ENCODE measurements around the gene DHRS3. TPM values are rescaled to one million over a fixed set of nuclear protein-coding genes. Genes with fewer than 3 reads are reported as not detected.

DHRS3 gene
- total RNA-seq, 1 experiment from 2014 or later = 54.5 TPM

DNA sequence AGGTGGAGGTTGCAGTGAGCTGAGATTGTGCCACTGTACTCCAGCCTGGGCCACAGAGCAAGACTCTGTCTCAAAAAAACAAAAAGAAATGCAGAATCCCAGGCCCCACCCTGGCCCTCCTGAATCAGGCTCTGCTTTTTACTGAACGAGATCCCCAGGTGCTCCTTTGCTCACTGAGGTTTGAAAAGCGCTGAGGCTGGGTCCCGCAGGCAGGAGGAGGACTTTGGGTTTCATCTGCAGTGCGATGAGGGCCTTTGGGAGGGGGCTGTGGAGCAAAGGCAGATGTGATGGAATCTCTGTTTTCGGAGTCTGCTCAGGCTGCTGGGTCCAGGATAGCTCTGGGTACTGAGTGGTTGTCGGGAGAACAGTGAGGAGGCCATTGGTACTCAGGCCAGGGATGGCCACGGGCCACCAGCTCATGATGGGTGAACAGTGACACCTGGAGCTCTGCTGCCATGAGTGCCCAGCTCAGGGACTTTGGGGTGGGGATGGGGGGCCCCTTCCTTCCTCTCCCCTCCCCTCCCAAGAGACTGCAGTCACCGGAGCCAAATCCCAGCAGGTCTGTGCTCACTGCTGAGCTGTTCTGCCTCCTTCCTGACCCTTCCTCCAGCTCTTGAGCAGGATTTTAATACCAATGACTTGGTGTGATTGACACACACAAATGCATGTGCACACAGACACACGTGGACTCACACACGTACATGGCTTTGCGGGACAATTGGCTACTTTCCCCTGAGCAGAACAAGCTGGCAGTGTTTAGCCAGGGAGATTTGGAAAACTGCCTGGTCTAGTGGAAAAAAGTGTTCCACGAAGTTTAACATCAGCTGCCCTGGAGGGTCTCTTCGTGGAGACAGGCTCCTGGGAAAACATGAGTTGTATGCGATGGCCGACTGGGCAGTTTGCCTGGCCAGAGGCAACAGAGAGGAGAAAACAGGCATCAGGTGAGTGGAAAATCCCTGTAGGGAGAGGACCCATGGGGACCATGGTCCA lies 3.6 kb upstream of the DHRS3 start:
- no peak overlapping the region for H4K5ac ChIP-seq (ENCODE audit: insufficient read length, low read depth, low read length)
- no peak overlapping the region for H2AK5ac ChIP-seq (ENCODE audit: insufficient read length, low read length)
- H2AFZ ChIP-seq (ENCODE audit: low read length) = no peak overlapping the region
- H3K9me3 ChIP-seq (ENCODE audit: control insufficient read depth, low read depth, low read length) = no peaks in the 10 kb centered on the region
- H3K56ac ChIP-seq (ENCODE audit: insufficient read length, low read depth, low read length) = no peak overlapping the region
- H3K27ac ChIP-seq (ENCODE audit: insufficient read length, low read depth, low read length) = no peak overlapping the region
- no peaks in the 10 kb centered on the region for H3K27me3 ChIP-seq (ENCODE audit: insufficient read depth, low read length)
- H3K36me3 Mint-ChIP-seq (ENCODE audit: insufficient read depth in 1 of 3, low read depth in 3 of 3) = no peaks in the 10 kb centered on the region
- H4K20me1 ChIP-seq (ENCODE audit: control insufficient read depth, insufficient read depth, insufficient read length) = no peaks in the 10 kb centered on the region
- H3K14ac ChIP-seq (ENCODE audit: insufficient read depth, low read length) = no peak overlapping the region
- no peak overlapping the region for H2BK20ac ChIP-seq (ENCODE audit: low read depth, low read length, poor library complexity, severe bottlenecking)
- no peaks in the 10 kb centered on the region for H3K9me3 Mint-ChIP-seq
- no peak for DNase-seq
- H3K27me3 Mint-ChIP-seq (ENCODE audit: low read depth) = no peaks in the 10 kb centered on the region
- no peak overlapping the region for H3K4me3 Mint-ChIP-seq
- no peak overlapping the region for H3K23ac ChIP-seq (ENCODE audit: insufficient read length, low read depth, low read length)
- no peak overlapping the region for H3K4me2 ChIP-seq (ENCODE audit: insufficient read depth, insufficient read length, low read length)
- H2BK12ac ChIP-seq (ENCODE audit: insufficient read length, low read depth, low read length) = no peak overlapping the region
- peaks cover 2% of the 10 kb centered on the region; the same call in 1 of the 2 replicates for H3K4me1 ChIP-seq (ENCODE audit: insufficient read depth, low read length)
- TF ChIP-seq, protein P1, sequence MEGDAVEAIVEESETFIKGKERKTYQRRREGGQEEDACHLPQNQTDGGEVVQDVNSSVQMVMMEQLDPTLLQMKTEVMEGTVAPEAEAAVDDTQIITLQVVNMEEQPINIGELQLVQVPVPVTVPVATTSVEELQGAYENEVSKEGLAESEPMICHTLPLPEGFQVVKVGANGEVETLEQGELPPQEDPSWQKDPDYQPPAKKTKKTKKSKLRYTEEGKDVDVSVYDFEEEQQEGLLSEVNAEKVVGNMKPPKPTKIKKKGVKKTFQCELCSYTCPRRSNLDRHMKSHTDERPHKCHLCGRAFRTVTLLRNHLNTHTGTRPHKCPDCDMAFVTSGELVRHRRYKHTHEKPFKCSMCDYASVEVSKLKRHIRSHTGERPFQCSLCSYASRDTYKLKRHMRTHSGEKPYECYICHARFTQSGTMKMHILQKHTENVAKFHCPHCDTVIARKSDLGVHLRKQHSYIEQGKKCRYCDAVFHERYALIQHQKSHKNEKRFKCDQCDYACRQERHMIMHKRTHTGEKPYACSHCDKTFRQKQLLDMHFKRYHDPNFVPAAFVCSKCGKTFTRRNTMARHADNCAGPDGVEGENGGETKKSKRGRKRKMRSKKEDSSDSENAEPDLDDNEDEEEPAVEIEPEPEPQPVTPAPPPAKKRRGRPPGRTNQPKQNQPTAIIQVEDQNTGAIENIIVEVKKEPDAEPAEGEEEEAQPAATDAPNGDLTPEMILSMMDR (conservative IDR thresholded peaks at IDR 0.05) = no peak
- H3K9ac ChIP-seq (ENCODE audit: extremely low read depth, insufficient read length, low read length) = no peak overlapping the region
- no peak overlapping the region for H3K4ac ChIP-seq (ENCODE audit: low read depth, low read length)
- no peak overlapping the region for H3K18ac ChIP-seq (ENCODE audit: insufficient read length, low read depth, low read length)
- no peak overlapping the region for H3T11ph ChIP-seq (ENCODE audit: low read length)
- H4K91ac ChIP-seq (ENCODE audit: insufficient read length, low read depth, low read length) = no peak overlapping the region
- H3K79me2 ChIP-seq (ENCODE audit: insufficient read depth, low read length) = no peaks in the 10 kb centered on the region
- H2BK15ac ChIP-seq (ENCODE audit: low read depth, low read length) = no peak overlapping the region
- peaks cover 15% of the 10 kb centered on the region for H3K23me2 ChIP-seq (ENCODE audit: insufficient read length, low read depth, low read length, poor library complexity, severe bottlenecking)
- no peaks in the 10 kb centered on the region for H3K79me1 ChIP-seq (ENCODE audit: insufficient read depth, low read depth, low read length, poor library complexity, severe bottlenecking)
- no peak overlapping the region for H2BK120ac ChIP-seq (ENCODE audit: low read depth, low read length, poor library complexity, severe bottlenecking)
- no peak overlapping the region for H2BK5ac ChIP-seq (ENCODE audit: insufficient read length, low read length)
- H3K4me1 Mint-ChIP-seq = peaks cover 51 to 52% of the 10 kb centered on the region in 2 experiments
- no CpG with 5 or more reads among the region's 15 CpGs for WGBS (ENCODE audit: extremely low coverage, insufficient read length, low lambda C conversion rate)
- peak overlapping the region; percentile 70 to 86 (median 86); a peak in 5 of 7 replicates for H3K27ac Mint-ChIP-seq
- no peak overlapping the region for H4K8ac ChIP-seq (replicated peaks; ENCODE audit: insufficient read length, low read depth, low read length)

All from H9 (cell line).